HPDE6-E6E7 (cell line): ENCODE data around the gene SLC25A42.
"Not testable (repeated sequence)": the region's sequence is repeated elsewhere in the genome, so short reads cannot be mapped to it uniquely, and the experiment has no call there.

Experiments used
- DNase-seq: peaks from one replicate; pipeline ENCODE4 v3.0.0; 2011; ENCODE audit warnings: missing footprints; ENCODE audit errors: extremely low spot score

Gene SLC25A42

DNA sequence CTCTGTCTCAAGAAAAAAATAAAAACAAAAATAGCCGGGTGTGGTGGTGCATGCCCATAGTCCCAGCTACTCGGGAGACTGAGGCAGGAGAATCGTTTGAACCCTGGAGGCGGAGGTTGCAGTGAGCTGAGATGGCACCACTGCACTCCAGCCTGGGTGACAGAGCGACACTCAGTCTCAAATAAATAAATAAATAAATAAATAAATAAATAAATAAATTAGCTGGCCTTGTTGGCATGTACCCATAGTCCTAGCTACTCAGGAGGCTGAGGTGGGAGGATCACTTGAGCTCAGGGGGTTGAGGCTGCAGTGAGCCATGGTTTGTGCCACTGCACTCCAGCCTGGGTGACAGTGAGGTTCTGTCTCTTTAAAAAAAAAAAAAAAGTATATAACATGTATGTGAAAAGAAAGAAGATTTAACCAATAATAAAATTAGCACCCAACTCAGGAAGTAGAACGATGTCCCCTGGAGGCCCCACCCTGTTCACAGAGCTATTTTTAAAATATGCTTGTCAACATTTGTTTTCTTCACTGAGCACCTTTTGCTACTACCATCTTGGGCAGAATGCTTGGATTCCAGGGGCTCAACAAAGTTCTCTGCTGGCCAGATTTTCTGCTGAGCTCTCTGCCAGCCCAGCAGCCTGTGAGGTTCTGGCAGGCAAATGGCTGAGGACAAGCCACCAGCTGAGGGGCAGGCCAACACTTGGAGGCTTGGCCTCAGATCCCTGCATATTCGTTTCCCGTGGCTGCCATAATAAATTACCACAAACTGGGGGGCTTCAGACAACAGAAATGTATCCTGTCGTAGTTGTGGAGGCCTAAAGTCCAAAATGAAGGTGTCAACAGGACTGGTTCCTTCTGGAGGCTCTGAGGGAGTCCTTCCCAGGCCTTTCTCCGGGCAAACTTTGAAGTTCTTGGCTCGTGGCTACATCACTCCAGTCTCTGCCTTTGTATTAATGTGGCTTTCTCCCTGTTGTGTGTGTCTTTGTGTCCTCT is 5.2 kb downstream of the SLC25A42 start:
- DNase-seq, result no peak

DNA sequence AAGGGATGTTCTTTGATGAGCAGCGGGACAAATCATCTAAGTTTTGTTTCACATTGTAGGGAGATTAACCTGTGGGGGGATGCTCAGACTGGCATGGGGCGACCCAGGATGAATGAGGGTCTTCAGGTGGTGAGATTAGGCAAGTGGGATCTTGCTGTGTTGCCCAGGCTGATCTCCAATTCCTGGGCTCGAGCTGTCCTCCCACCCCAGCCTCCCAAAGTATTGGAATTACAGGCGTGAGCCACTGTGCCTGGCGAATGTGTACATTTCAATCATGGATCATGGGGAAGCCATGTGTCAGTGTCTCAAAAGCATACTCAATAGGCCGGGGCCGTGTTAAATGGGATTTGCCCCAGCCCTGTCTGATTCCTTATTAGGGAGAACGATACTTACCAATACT is 8.1 kb downstream of the SLC25A42 start:
- DNase-seq, result no peak

GRCh38 chr19:19074196-19074882 is 10.5 kb downstream of the SLC25A42 start:
- DNase-seq, result no peak

DNA sequence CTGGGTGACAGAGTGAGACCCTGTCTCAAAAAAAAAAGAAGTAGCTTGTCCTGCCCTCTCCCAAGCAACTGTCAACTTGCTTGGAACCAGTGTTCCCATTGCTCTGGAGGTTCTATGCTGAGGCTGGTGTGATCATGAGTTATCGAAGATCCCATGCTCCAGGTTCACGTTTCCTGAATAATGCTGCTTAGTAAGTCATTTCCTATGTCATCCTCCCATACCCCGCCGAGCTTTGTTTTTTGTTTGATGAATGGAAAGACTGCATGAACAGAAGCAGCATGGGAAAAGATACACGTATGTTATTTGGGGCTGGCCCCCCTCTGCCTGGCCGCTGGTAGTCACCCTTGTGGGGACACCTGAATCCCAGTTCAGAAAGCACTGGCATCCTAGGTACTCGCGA is 11.3 kb downstream of the SLC25A42 start:
- DNase-seq, result no peak

- DNase-seq, result no peak
These were observed 12.7 kb downstream of the SLC25A42 start for GRCh38 chr19:19076476-19076875.

- DNase-seq, result no peak
These were observed 13.3 kb downstream of the SLC25A42 start for GRCh38 chr19:19077103-19077502.

- DNase-seq, result no peak
These were observed 15.0 kb downstream of the SLC25A42 start for GRCh38 chr19:19078801-19079200.

DNA sequence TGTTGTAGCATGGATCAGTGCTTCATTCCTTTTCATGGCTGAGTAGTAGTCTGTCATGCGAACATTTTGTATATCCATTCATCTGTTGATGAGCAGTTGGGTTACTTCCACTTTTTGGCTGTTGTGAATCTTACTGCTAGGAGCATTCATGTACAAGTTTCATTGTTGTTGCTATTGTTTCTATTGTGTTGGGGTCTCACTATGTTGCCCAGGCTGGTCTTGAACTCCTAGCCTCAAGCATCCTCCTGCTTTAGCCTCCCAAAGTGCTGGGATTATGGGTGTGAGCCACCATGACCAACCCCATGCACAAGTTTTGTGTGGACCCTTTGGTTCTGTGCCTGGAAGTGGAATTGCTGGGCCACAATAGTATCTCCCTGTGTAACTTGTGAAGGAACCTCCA is 15.8 kb downstream of the SLC25A42 start:
- DNase-seq, result no peak

DNA sequence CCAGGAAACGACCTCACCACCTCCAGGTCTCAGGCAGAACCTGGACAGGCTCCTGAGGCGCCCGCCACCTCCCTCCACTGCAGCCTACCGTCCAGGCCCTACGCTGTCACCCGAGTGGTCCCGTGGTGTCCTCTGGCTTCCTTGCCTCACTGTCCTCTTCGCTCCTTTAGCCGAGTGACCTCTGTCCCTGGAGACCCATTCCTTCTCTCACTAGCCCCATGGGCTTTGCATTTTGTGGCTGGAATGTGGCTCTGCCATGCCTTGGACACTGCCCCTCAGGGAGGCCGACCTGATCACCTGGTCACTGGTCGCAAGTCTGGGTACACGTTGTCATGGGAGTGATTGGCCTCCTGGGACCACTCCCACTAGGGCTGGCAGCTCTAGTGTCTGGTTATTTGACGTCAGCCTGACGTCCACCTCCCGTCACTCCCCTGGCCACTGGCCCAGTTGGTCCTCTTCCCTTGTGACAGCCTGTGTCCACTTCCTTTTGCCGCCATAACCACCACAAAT is 17.9 kb downstream of the SLC25A42 start:
- DNase-seq, result no peak

GRCh38 chr19:19083413-19084178 is 19.8 kb downstream of the SLC25A42 start:
- DNase-seq, result no peak

- no peak for DNase-seq
These were observed 23.9 kb downstream of the SLC25A42 start for GRCh38 chr19:19087676-19088075.

- no peak for DNase-seq
These were observed 30.7 kb downstream of the SLC25A42 start for GRCh38 chr19:19094513-19094912.

- DNase-seq, result no peak
These were observed 31.9 kb downstream of the SLC25A42 start for GRCh38 chr19:19095691-19096090.

GRCh38 chr19:19096641-19097627 is 33.1 kb downstream of the SLC25A42 start:
- DNase-seq, result no peak

GRCh38 chr19:19098084-19098702 is 34.4 kb downstream of the SLC25A42 start:
- no peak for DNase-seq

DNA sequence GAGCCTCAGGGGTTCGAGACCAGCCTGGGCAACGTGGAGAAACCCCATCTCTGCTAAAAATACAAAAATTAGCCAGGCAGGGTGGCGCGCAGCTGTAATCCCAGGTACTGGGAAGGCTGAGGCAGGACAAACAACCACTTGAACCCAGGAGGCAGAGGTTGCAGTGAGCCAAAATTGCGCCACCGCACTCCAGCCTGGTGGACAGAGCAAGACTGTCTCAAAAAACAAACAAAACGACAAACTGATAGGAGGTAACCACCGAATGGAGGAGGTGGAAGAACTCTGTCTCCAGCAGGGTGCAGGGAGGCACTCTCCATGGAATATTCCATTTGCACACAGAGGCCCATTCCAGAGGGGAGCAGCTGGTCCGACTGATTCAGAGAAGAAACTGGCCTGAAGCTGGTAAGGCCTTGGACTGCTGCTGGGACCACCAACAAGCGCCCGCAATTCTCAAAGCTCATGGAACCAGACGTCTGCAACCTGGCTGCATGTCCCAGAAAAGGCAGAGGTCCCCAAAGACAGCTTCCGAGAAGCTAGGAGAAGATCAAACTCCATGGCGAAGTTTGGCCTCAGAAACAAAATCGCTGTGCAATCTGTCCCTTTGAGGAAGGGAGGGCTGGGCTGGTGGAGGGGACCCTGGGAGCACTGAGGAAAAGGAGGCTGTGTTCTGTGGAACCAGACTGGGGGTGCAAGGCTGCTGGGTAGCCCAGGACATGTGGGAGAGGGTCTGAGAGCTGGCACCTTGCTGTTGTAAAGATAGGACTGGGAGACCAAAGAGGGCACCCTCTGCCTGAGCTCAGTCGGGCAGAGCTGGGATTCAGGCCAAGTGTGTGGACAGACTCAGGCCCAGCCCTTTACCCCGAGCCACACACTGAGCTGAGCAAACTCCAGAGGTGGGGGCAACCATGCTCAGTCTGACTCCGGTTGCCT is 35.2 kb downstream of the SLC25A42 start:
- DNase-seq, result no peak

DNA sequence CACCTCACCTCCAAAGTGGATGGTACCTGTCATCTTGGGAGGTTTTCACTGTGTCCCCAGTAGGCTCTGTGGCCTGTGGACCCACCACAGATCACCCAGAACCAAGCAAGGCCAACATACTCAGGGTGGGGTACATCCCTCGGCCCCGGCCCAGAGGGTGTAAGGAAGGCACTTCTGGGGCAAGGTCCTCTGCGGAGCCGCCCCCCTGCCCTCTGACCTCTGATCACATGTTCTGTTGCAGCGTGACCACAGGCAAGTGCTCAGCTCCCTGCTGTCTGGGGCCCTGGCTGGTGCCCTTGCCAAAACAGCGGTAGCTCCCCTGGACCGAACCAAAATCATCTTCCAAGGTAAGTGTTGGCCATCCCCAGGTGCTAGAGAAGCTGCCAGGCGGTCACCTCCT is 37.7 kb downstream of the SLC25A42 start:
- no peak for DNase-seq

- not testable (repeated sequence) for DNase-seq
These were observed 38.8 kb downstream of the SLC25A42 start for GRCh38 chr19:19102566-19102965.

DNA sequence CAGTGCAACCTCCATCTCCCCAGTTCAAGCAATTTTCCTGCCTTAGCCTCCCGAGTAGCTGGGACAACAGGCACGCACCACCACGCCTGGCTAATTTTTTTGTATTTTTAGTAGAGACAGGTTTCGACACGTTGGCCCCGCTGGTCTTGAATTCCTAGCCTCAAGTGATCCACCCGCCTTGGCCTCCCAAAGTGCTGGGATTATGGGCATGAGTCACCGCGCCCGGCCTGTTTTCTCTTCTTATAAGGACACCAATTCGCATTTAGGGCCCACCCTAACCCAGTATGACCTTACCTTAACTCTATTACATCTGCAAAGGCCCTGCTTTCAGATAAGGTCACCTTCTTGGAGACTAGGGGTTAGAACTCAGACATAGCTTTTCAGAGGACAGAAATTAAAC is 39.4 kb downstream of the SLC25A42 start:
- DNase-seq, result no peak
